ENCODE data around the gene TBC1D2B.
"Not testable (repeated sequence)": the region's sequence is repeated elsewhere in the genome, so short reads cannot be mapped to it uniquely, and the experiment has no call there.

TBC1D2B gene

GRCh38 chr15:77994893-77995536, 82.5 kb downstream of the TBC1D2B start:
- H3K27ac ChIP-seq; in situ Hi-C loops (cut with HindIII; ENCODE audit: low pct_ligation_motif_present, low sequenced_read_pairs); H3K4me3 ChIP-seq (ENCODE audit: low read depth, low read length); H3K27me3 ChIP-seq (replicated peaks): not testable (repeated sequence)
- H3K36me3 ChIP-seq (replicated peaks) = peaks cover 20% of the 10 kb centered on the region
- peak; percentile 36 for TF ChIP-seq CTCF (IDR thresholded peaks at IDR 0.05; ENCODE audit: low read depth, low read length, missing control alignments)
- DNase-seq = peak; percentile 80

- H3K4me3 ChIP-seq (ENCODE audit: low read depth, low read length); in situ Hi-C loops (cut with HindIII; ENCODE audit: low pct_ligation_motif_present, low sequenced_read_pairs); H3K27me3 ChIP-seq (replicated peaks): not testable (repeated sequence)
- peak; percentile 5 for TF ChIP-seq CTCF (IDR thresholded peaks at IDR 0.05; ENCODE audit: low read depth, low read length, missing control alignments)
- DNase-seq = peak; percentile 94
- peak overlapping the region; percentile 67 for H3K27ac ChIP-seq
- peaks cover 20% of the 10 kb centered on the region for H3K36me3 ChIP-seq (replicated peaks)
Measured at GRCh38 chr15:77993970-77994693, 83.4 kb downstream of the TBC1D2B start.

GRCh38 chr15:77993374-77993911, 84.1 kb downstream of the TBC1D2B start:
- Histone ChIP-seq H3K27me3 (replicated peaks) (no peaks in the 10 kb centered on the region), H3K4me3 (ENCODE audit: low read depth, low read length) (no peak overlapping the region), H3K36me3 (replicated peaks) (peaks cover 20% of the 10 kb centered on the region), H3K27ac (peak overlapping the region; percentile 67)
- in situ Hi-C loops (cut with HindIII; ENCODE audit: low pct_ligation_motif_present, low sequenced_read_pairs) = no loop called here
- TF ChIP-seq CTCF (IDR thresholded peaks at IDR 0.05; ENCODE audit: low read depth, low read length, missing control alignments) = no peak
- no peak for DNase-seq

- no peak for TF ChIP-seq CTCF (IDR thresholded peaks at IDR 0.05; ENCODE audit: low read depth, low read length, missing control alignments)
- H3K36me3 ChIP-seq (replicated peaks) = peaks cover 11% of the 10 kb centered on the region
- DNase-seq = no peak
- in situ Hi-C loops (cut with HindIII; ENCODE audit: low pct_ligation_motif_present, low sequenced_read_pairs) = no loop called here
- no peak overlapping the region for H3K4me3 ChIP-seq (ENCODE audit: low read depth, low read length)
- no peaks in the 10 kb centered on the region for H3K27me3 ChIP-seq (replicated peaks)
- H3K27ac ChIP-seq = no peak overlapping the region
Measured at GRCh38 chr15:77992356-77993222, 84.9 kb downstream of the TBC1D2B start.

- H3K4me3 ChIP-seq (ENCODE audit: low read depth, low read length); H3K27me3 ChIP-seq (replicated peaks); in situ Hi-C loops (cut with HindIII; ENCODE audit: low pct_ligation_motif_present, low sequenced_read_pairs); H3K36me3 ChIP-seq (replicated peaks); H3K27ac ChIP-seq: not testable (repeated sequence)
- DNase-seq = peak; percentile 37
Measured at GRCh38 chr15:77991658-77992201, 85.8 kb downstream of the TBC1D2B start.

Data from brain microvascular endothelial cell (primary cell).